NCI-H2081 (cell line): Measurements from ENCODE around the gene NBPF1.
"Not testable (repeated sequence)": the region's sequence is repeated elsewhere in the genome, so short reads cannot be mapped to it uniquely, and the experiment has no call there.

Experiments used
- DNase-seq, 2 experiments: peaks; one replicate each; lab custom pipeline; 2025; lab: John Stamatoyannopoulos, UW

Gene NBPF1

GRCh38 chr1:16545682-16546095 lies 67.7 kb downstream of the NBPF1 start:
- not testable (repeated sequence) for DNase-seq

DNA sequence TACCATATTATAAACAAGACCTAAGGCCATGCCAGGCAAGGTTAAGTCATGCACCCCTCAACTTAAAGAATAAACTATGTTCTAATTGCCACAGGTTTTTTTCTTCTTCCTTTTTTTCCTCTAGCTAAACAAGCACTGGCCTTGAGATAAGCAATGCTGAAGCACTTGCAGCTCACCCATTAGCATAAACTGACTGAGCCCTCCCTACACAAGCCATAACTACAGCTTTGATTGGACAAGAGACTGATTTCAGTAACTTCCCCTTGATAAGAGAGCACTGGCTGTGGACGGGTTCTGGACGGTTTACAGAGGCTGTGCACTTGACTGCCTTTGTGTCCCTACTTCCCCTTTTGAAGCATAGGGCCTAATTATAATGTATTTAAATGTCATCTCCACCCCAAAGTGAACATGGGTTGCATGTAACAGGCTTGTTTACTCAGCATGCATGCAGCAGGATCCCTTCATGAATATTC lies 72.9 kb downstream of the NBPF1 start:
- not testable (repeated sequence) for DNase-seq

DNA sequence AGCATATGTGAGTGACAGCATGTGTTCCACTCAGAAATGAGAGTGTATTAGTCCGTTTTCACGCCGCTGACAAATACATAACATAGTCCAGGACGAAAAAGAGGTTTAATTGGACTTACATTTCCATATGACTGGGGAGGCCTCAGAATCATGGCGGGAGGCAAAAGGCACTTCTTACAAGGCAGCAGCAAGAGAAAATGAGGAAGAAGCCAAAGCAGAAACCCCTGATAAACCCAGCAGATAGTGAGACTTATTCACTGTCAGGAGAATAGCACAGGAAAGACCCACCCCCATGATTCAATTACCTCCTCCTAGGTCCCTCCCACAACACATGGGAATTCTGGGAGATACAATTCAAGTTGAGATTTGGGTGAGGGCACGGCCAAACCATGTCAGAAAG lies 75.8 kb downstream of the NBPF1 start:
- not testable (repeated sequence) for DNase-seq

DNA sequence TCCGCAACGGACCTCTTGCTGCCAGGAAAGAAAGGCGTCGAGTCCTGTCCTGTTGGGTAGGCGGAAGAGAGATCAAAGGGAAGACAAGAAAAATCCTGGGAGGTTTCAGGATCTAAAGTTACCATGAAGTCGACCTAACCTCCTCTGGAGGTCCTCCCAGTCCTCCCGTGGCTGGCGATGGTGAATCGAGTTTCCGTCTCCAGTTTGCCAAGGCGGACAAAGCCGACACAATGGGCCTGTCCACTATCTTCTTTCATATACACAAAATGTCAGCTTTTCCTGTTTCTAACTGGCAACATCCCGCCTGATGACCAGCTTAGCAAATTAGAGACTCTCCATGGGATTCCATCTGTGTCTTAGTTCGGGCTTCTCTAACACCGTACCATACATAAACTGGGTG lies 76.6 kb downstream of the NBPF1 start:
- DNase-seq, result not testable (repeated sequence)

- not testable (repeated sequence) for DNase-seq
These were observed 77.5 kb downstream of the NBPF1 start for GRCh38 chr1:16535898-16536297.

DNA sequence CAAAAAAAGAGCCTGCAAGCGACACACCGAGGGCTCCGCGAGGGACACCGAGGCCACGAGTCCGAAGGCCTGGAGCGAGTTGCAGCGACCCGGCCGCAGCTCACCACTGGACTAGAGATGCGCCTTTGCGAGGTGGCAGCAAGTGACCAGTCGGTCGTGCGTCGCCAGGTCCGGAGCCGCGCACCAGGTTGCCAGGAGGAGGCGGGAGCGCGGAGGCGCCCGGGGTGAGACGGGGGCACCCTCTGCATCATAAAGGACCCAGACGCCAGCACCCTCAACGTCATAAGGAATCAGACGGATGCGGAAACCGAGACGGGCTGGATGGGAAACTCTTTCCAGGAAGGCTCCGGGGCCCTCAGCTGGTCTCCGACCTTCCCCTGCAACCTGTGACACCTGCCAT lies 77.9 kb downstream of the NBPF1 start:
- DNase-seq, result not testable (repeated sequence)

- not testable (repeated sequence) for DNase-seq
These were observed 78.4 kb downstream of the NBPF1 start for GRCh38 chr1:16534829-16535456.

GRCh38 chr1:16534239-16534828 lies 79.0 kb downstream of the NBPF1 start:
- not testable (repeated sequence) for DNase-seq

- DNase-seq, result not testable (repeated sequence)
These were observed 81.0 kb downstream of the NBPF1 start for GRCh38 chr1:16532235-16532991.

DNA sequence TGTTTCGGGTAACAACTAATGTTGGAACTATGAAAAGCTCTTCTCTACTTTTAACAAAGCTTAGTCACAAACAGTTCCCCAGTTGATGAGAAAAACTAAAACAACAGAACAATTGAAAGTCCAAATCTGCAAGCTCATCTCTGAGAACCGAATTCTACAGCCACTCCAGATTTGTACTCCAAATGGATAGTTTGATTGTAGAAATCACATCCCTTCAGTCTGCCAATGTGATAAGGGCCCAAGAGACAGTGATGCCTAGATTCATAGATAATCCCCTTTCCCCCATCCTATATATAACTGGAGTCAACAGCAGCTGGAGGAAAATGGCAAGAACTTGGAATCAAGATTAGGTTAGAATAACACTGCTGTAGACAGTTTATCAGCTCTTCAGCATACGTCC lies 85.0 kb downstream of the NBPF1 start:
- not testable (repeated sequence) for DNase-seq

DNA sequence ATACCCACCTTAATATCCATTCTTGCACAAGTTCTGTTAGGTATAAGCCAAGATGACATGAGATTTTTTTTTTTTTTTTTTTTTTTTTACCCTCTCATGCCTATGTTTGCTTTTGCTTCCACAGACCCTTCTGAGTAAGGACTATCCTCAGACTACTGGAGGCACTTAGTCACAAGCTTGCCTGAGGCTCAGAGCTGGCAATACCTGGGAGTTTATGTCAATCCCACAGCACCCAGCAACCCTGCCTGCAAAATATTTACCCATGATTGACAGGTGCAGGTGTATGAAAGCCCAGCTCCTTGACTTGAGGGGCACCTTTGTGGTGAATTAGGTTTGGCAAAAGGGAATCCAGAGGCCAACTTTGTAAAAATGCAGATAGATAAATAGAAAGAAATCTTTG lies 87.6 kb downstream of the NBPF1 start:
- not testable (repeated sequence) for DNase-seq

GRCh38 chr1:16521679-16522078 lies 91.7 kb downstream of the NBPF1 start:
- DNase-seq, result not testable (repeated sequence)

- DNase-seq, result no peak
These were observed 92.1 kb downstream of the NBPF1 start for GRCh38 chr1:16521288-16521583.

- not testable (repeated sequence) for DNase-seq
These were observed 92.7 kb downstream of the NBPF1 start for GRCh38 chr1:16520435-16521287.

DNA sequence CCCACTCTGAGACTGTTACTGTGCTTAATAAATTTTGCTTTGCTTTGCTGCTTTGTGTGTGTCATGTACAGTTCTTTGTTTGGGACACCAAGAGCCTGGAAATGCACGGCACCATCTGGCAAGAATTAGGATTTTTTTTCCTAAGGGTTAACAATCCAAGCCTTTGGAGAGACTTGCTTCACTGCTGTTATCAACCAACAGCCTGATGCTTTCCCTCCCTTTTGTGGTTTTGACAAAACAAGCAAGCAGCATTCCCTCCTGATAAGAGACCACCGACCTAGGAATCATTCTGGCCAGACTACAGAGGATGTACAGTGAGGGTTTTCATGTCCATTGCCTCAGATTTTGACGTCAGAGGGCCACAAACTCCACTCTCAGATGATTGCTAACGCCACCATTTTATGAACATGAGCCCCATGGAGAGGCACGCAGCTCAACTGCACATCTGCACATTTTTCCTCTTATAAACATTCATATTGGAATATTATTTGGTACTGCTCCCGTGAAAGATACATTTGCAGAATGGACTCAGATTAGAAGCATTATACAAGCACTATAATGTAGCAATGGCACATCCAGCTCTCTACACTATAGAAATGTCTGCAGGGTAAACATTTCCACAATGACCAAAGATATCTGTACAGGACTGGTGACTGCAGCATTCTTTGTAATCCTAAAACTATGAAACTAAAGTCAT lies 94.0 kb downstream of the NBPF1 start:
- not testable (repeated sequence) for DNase-seq

DNA sequence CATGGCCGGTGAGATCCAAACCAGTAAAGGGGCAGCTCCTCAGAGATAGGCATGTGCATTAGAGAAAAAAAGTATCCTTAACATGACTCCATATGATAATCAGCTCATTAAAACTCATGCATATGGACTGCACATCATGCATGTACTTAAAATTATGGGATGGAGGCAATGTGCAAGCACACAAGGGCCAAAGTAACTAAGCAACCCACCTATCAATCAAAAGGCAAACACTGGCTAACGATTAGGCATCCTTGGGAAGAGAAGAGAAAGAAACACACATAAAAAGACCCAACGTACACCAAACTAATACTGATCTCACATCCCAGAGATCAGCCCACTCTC lies 94.5 kb downstream of the NBPF1 start:
- not testable (repeated sequence) for DNase-seq

GRCh38 chr1:16516694-16517410 lies 96.5 kb downstream of the NBPF1 start:
- not testable (repeated sequence) for DNase-seq

GRCh38 chr1:16514107-16515055 lies 99.0 kb downstream of the NBPF1 start, which contains the start of gene RNU1-1:
Gene RNU1-1, minus strand, starts transcription at chr1:16514285.
- peak; percentile 75 to 79 for DNase-seq

GRCh38 chr1:16513412-16514106 lies 99.8 kb downstream of the NBPF1 start:
- DNase-seq, result peak; percentile 75 to 93
